Measurements from ENCODE around the gene CCDC85A. TPM values are rescaled to one million over a fixed set of nuclear protein-coding genes. Genes with fewer than 3 reads are reported as not detected.

Gene CCDC85A
- total RNA-seq, 1 donor from 2014 or later = 9.1 TPM

GRCh38 chr2:56234241-56234640 lies 50.5 kb downstream of the CCDC85A start:
- no peak for DNase-seq (ENCODE audit: extremely low read depth, low read depth, low spot score)

GRCh38 chr2:56239030-56239429 lies 55.2 kb downstream of the CCDC85A start:
- DNase-seq (ENCODE audit: extremely low read depth, low read depth, low spot score) = no peak

GRCh38 chr2:56239437-56239836 lies 55.6 kb downstream of the CCDC85A start:
- DNase-seq (ENCODE audit: extremely low read depth, low read depth, low spot score) = no peak

GRCh38 chr2:56240210-56240609 lies 56.4 kb downstream of the CCDC85A start:
- DNase-seq (ENCODE audit: extremely low read depth, low read depth, low spot score) = no peak

GRCh38 chr2:56244506-56244905 lies 60.7 kb downstream of the CCDC85A start:
- DNase-seq (ENCODE audit: extremely low read depth, low read depth, low spot score) = no peak

- DNase-seq (ENCODE audit: extremely low read depth, low read depth, low spot score) = no peak
Measured at GRCh38 chr2:56244911-56245530, 61.2 kb downstream of the CCDC85A start.

- DNase-seq (ENCODE audit: extremely low read depth, low read depth, low spot score) = no peak
Measured at GRCh38 chr2:56248965-56249742, 65.4 kb downstream of the CCDC85A start.

GRCh38 chr2:56250153-56250729 lies 66.5 kb downstream of the CCDC85A start:
- no peak for DNase-seq (ENCODE audit: extremely low read depth, low read depth, low spot score)

- DNase-seq (ENCODE audit: extremely low read depth, low read depth, low spot score) = no peak
Measured at GRCh38 chr2:56260415-56260814, 76.6 kb downstream of the CCDC85A start.

- no peak for DNase-seq (ENCODE audit: extremely low read depth, low read depth, low spot score)
Measured at GRCh38 chr2:56262241-56262640, 78.5 kb downstream of the CCDC85A start.

- no peak for DNase-seq (ENCODE audit: extremely low read depth, low read depth, low spot score)
Measured at GRCh38 chr2:56263876-56264275, 80.1 kb downstream of the CCDC85A start.

GRCh38 chr2:56266761-56267414 lies 83.1 kb downstream of the CCDC85A start:
- no peak for DNase-seq (ENCODE audit: extremely low read depth, low read depth, low spot score)

GRCh38 chr2:56267415-56267788 lies 83.6 kb downstream of the CCDC85A start:
- DNase-seq (ENCODE audit: extremely low read depth, low read depth, low spot score) = no peak

GRCh38 chr2:56268856-56269255 lies 85.1 kb downstream of the CCDC85A start:
- DNase-seq (ENCODE audit: extremely low read depth, low read depth, low spot score) = no peak

- DNase-seq (ENCODE audit: extremely low read depth, low read depth, low spot score) = no peak
Measured at GRCh38 chr2:56271275-56271674, 87.5 kb downstream of the CCDC85A start.

- no peak for DNase-seq (ENCODE audit: extremely low read depth, low read depth, low spot score)
Measured at GRCh38 chr2:56285224-56285623, 101.4 kb downstream of the CCDC85A start.

GRCh38 chr2:56286936-56287335 lies 103.1 kb downstream of the CCDC85A start:
- DNase-seq (ENCODE audit: extremely low read depth, low read depth, low spot score) = no peak

- no peak for DNase-seq (ENCODE audit: extremely low read depth, low read depth, low spot score)
Measured at GRCh38 chr2:56287508-56287907, 103.7 kb downstream of the CCDC85A start.

- DNase-seq (ENCODE audit: extremely low read depth, low read depth, low spot score) = no peak
Measured at GRCh38 chr2:56287974-56288373, 104.2 kb downstream of the CCDC85A start.

GRCh38 chr2:56288838-56289580 lies 105.2 kb downstream of the CCDC85A start:
- no peak for DNase-seq (ENCODE audit: extremely low read depth, low read depth, low spot score)

GRCh38 chr2:56291711-56292110 lies 107.9 kb downstream of the CCDC85A start:
- no peak for DNase-seq (ENCODE audit: extremely low read depth, low read depth, low spot score)
